H9 (cell line): ENCODE results near the gene NBEA. TPM values are rescaled to one million over a fixed set of nuclear protein-coding genes. Genes with fewer than 3 reads are reported as not detected.

Source experiments
- DNase-seq: peaks from one replicate; pipeline ENCODE4 v3.0.0-alpha.2; 2017
- H2AFZ ChIP-seq: one replicate; pipeline ENCODE4 v1.6.1; 2013; ENCODE audit warnings: mild to moderate bottlenecking, low read length, control low read depth, moderate library complexity
- H2AK5ac ChIP-seq: 2 replicates; pipeline ENCODE4 v1.6.1; 2013; ENCODE audit warnings: low read length, control low read depth, mixed read lengths; ENCODE audit not compliant: insufficient read length
- H2BK120ac ChIP-seq: one replicate; pipeline ENCODE4 v1.6.1; 2013; ENCODE audit warnings: low read depth, mild to moderate bottlenecking, low read length, control low read depth, inconsistent platforms; ENCODE audit not compliant: poor library complexity, severe bottlenecking
- H2BK12ac ChIP-seq: 2 replicates; pipeline ENCODE4 v1.6.1; 2013; ENCODE audit warnings: low read length, control low read depth, mixed read lengths, low read depth; ENCODE audit not compliant: insufficient read length
- H2BK15ac ChIP-seq: 2 replicates; pipeline ENCODE4 v1.6.1; 2013; ENCODE audit warnings: low read depth, low read length, control low read depth
- H2BK20ac ChIP-seq: one replicate; pipeline ENCODE4 v1.6.1; 2013; ENCODE audit warnings: low read depth, mild to moderate bottlenecking, low read length, control low read depth, inconsistent platforms; ENCODE audit not compliant: poor library complexity, severe bottlenecking
- H2BK5ac ChIP-seq: 2 replicates; pipeline ENCODE4 v1.6.1; 2013; ENCODE audit warnings: low read length, control low read depth, mixed read lengths; ENCODE audit not compliant: insufficient read length
- H3K14ac ChIP-seq: 2 replicates; pipeline ENCODE4 v1.6.1; 2013; ENCODE audit warnings: low read length, control low read depth; ENCODE audit not compliant: insufficient read depth
- H3K18ac ChIP-seq: 2 replicates; pipeline ENCODE4 v1.6.1; 2013; ENCODE audit warnings: low read depth, mild to moderate bottlenecking, mixed read lengths, low read length, control low read depth; ENCODE audit not compliant: insufficient read length
- H3K23ac ChIP-seq: 2 replicates; pipeline ENCODE4 v1.6.1; 2013; ENCODE audit warnings: low read length, control low read depth, mixed read lengths, low read depth; ENCODE audit not compliant: insufficient read length
- H3K23me2 ChIP-seq: 2 replicates; pipeline ENCODE4 v1.6.1; 2013; ENCODE audit warnings: low read depth, mild to moderate bottlenecking, mixed read lengths, low read length, control low read depth; ENCODE audit not compliant: insufficient read length, poor library complexity, severe bottlenecking
- H3K27ac ChIP-seq: 2 replicates; pipeline ENCODE4 v1.5.1; 2013; ENCODE audit warnings: low read length, control low read depth, mixed read lengths, low read depth; ENCODE audit not compliant: insufficient read length
- H3K27me3 ChIP-seq: 2 replicates; pipeline ENCODE4 v1.6.1; 2013; ENCODE audit warnings: low read length, control low read depth, inconsistent platforms; ENCODE audit not compliant: insufficient read depth
- H3K4ac ChIP-seq: 2 replicates; pipeline ENCODE4 v1.6.1; 2013; ENCODE audit warnings: low read depth, mild to moderate bottlenecking, control low read depth, inconsistent platforms, low read length, moderate library complexity
- H3K4me1 ChIP-seq: 2 replicates; pipeline ENCODE4 v1.6.1; 2013; ENCODE audit warnings: low read length, control low read depth, inconsistent platforms; ENCODE audit not compliant: insufficient read depth
- H3K4me2 ChIP-seq: 2 replicates; pipeline ENCODE4 v1.6.1; 2013; ENCODE audit warnings: low read length, control low read depth, mixed read lengths; ENCODE audit not compliant: insufficient read length, insufficient read depth
- H3K56ac ChIP-seq: 2 replicates; pipeline ENCODE4 v1.6.1; 2013; ENCODE audit warnings: low read depth, mild to moderate bottlenecking, mixed read lengths, low read length, control low read depth; ENCODE audit not compliant: insufficient read length
- H3K79me1 ChIP-seq: 2 replicates; pipeline ENCODE4 v1.6.1; 2013; ENCODE audit warnings: low read depth, mild to moderate bottlenecking, moderate library complexity, low read length, control low read depth, inconsistent platforms; ENCODE audit not compliant: insufficient read depth, poor library complexity, severe bottlenecking
- H3K79me2 ChIP-seq: 2 replicates; pipeline ENCODE4 v1.6.1; 2013; ENCODE audit warnings: low read length, control low read depth, inconsistent platforms; ENCODE audit not compliant: insufficient read depth
- H3K9ac ChIP-seq: 2 replicates; pipeline ENCODE4 v1.6.1; 2013; ENCODE audit warnings: low read length, control low read depth, mixed read lengths; ENCODE audit not compliant: insufficient read length; ENCODE audit errors: extremely low read depth
- H3K9me3 ChIP-seq: one replicate; pipeline ENCODE4 v1.6.1; 2013; ENCODE audit warnings: low read depth, low read length, inconsistent platforms; ENCODE audit not compliant: control insufficient read depth
- H3T11ph ChIP-seq: one replicate; pipeline ENCODE4 v1.6.1; 2013; ENCODE audit warnings: mild to moderate bottlenecking, low read length, control low read depth, inconsistent platforms
- H4K20me1 ChIP-seq: one replicate; pipeline ENCODE4 v1.6.1; 2013; ENCODE audit not compliant: control insufficient read depth, insufficient read length, insufficient read depth
- H4K5ac ChIP-seq: 2 replicates; pipeline ENCODE4 v1.6.1; 2013; ENCODE audit warnings: low read depth, mild to moderate bottlenecking, mixed read lengths, low read length, control low read depth; ENCODE audit not compliant: insufficient read length
- H4K8ac ChIP-seq: replicated peaks from 2 replicates; pipeline ENCODE4 v1.6.1; 2013; ENCODE audit warnings: low read length, control low read depth, mixed read lengths, low read depth; ENCODE audit not compliant: insufficient read length
- H4K91ac ChIP-seq: 2 replicates; pipeline ENCODE4 v1.6.1; 2013; ENCODE audit warnings: low read depth, mild to moderate bottlenecking, moderate library complexity, mixed read lengths, low read length, control low read depth; ENCODE audit not compliant: insufficient read length
- H3K27ac Mint-ChIP-seq, 3 experiments: 2 replicates in 2 of 3; 3 replicates in 1 of 3; pipeline ENCODE4 v1.8.0; 2020 to 2021; ENCODE audit warnings: mixed read lengths in 3 of 3, mild to moderate bottlenecking in 1 of 3, moderate library complexity in 1 of 3
- H3K27me3 Mint-ChIP-seq: 2 replicates; pipeline ENCODE4 v1.8.0; 2021; ENCODE audit warnings: low read depth, mild to moderate bottlenecking, moderate library complexity, mixed read lengths
- H3K36me3 Mint-ChIP-seq, 3 experiments: 2 replicates in 2 of 3; 3 replicates in 1 of 3; pipeline ENCODE4 v1.8.0; 2020 to 2021; ENCODE audit warnings: low read depth in 3 of 3, mixed read lengths in 3 of 3; ENCODE audit not compliant: insufficient read depth in 1 of 3
- H3K4me1 Mint-ChIP-seq, 2 experiments: 2 replicates each; pipeline ENCODE4 v1.8.0; 2020; ENCODE audit warnings: mixed read lengths in 2 of 2
- H3K4me3 Mint-ChIP-seq, 2 experiments: 2 replicates in 1 of 2; 3 replicates in 1 of 2; pipeline ENCODE4 v1.8.0; 2020 to 2021; ENCODE audit warnings: mild to moderate bottlenecking in 2 of 2, mixed read lengths in 2 of 2, moderate library complexity in 1 of 2
- H3K9me3 Mint-ChIP-seq, 2 experiments: 2 replicates in 1 of 2; 3 replicates in 1 of 2; pipeline ENCODE4 v1.8.0; 2020; ENCODE audit warnings: mild to moderate bottlenecking in 2 of 2, mixed read lengths in 2 of 2, moderate library complexity in 1 of 2
- CTCF ChIP-seq: fragments of 200-600 bp; sonication (generic); conservative IDR thresholded peaks from 3 replicates; pipeline ENCODE4 v1.8.0; 2021; ENCODE audit warnings: antibody characterized with exemption, mild to moderate bottlenecking
- WGBS: extraction: QIAGEN DNeasy Blood & Tissue Kit; methylation state at CpG from one replicate; pipeline ENCODE4 v1.1.7; 2013; ENCODE audit warnings: missing lambda C conversion rate, low lambda C conversion rate, mixed read lengths; ENCODE audit not compliant: insufficient read length; ENCODE audit errors: extremely low coverage; 5-methylcytosine and 5-hydroxymethylcytosine counted together
- total RNA-seq: library from RNA; stranded (reverse); gene quantifications from 2 replicates; pipeline ENCODE4 v1.2.1, GENCODE V29; 2021

Gene NBEA
- total RNA-seq, 1 experiment from 2014 or later: 17.3 TPM

GRCh38 chr13:35598790-35599369 lies 656.8 kb downstream of the NBEA start:
- Histone ChIP-seq H2BK15ac (no peak overlapping the region), H3K27me3 (no peaks in the 10 kb centered on the region), H3K79me1 (no peaks in the 10 kb centered on the region), H2AFZ (no peak overlapping the region), H3K56ac (no peak overlapping the region), H4K5ac (no peak overlapping the region), H2BK5ac (no peak overlapping the region), H2BK20ac (no peak overlapping the region), H3K9ac (no peak overlapping the region), H3K23me2 (no peaks in the 10 kb centered on the region), H3K4ac (no peak overlapping the region), H4K20me1 (no peaks in the 10 kb centered on the region), H2AK5ac (no peak overlapping the region), H4K91ac (no peak overlapping the region), H3K9me3 (no peaks in the 10 kb centered on the region), H3K4me1 (no peaks in the 10 kb centered on the region), H3K18ac (no peak overlapping the region), H3K4me2 (no peak overlapping the region), H3T11ph (no peak overlapping the region), H2BK120ac (no peak overlapping the region), H3K14ac (no peak overlapping the region), H4K8ac (no peak overlapping the region), H3K79me2 (no peaks in the 10 kb centered on the region), H2BK12ac (no peak overlapping the region), H3K27ac (no peak overlapping the region), H3K23ac (no peak overlapping the region)
- no peaks in the 10 kb centered on the region for H3K9me3 Mint-ChIP-seq
- H3K27ac Mint-ChIP-seq: peak overlapping the region; percentile 7 to 58 (median 9); a peak in 3 of 7 replicates
- no peak for TF ChIP-seq CTCF
- H3K4me1 Mint-ChIP-seq: peaks cover 13 to 15% of the 10 kb centered on the region in 2 experiments
- no peak for DNase-seq
- no peak overlapping the region for H3K4me3 Mint-ChIP-seq
- H3K36me3 Mint-ChIP-seq: no peaks in the 10 kb centered on the region
- no CpG with 5 or more reads among the region's 4 CpGs for WGBS
- no peaks in the 10 kb centered on the region for H3K27me3 Mint-ChIP-seq
